GM18868 (cell line): ENCODE results near the gene MAGEA2B.
A peak's percentile ranks its signal among the peaks of the same experiment; 100 is the strongest.
"Not testable (repeated sequence)": the region's sequence is repeated elsewhere in the genome, so short reads cannot be mapped to it uniquely, and the experiment has no call there.

Source experiments
- ATAC-seq: cut with Tn5 transposase; IDR thresholded peaks from one replicate; pipeline ENCODE4 v1.9.1; 2021; ENCODE audit warnings: mild to moderate bottlenecking, moderate library complexity; ENCODE audit not compliant: unreplicated experiment

The MAGEA2B gene

DNA sequence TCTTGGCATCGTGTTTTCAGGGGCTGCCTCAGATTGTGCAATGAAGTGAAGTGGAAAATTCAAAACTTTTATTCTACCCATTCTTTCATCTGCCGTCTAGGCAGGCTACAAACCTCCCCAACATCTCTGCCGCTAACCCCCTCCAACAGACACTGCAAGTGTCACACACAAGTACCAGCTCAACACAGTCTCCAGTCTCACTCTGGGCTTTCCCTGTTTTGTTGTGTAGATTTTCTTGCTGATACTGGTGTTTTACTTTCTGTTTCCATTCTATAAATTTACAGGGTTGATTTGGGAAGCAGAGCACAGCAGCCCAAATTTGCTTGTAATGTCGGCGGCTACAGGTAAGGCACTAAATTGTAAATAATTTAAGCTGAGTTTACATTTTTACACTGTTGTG is 40.4 kb downstream of the MAGEA2B start:
- peak; percentile 71 for ATAC-seq

DNA sequence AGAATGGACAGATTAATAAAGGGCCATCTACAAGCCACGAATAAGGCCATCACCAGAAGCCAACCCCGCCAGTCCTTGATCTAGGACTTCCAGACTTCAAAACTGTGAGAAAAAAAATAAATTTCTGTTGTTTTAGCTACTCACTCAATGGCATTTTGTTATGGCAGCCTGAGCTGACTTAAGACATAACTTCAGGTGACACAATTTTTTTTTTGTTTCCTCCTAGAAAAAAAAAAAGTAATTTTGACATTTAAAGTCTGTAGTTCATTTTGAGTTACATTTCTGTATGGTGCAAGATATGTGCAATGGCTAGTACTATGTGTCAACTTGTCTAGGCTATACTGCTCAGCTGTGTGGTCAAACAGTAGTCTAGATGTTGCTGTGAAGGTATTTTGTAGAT is 44.5 kb downstream of the MAGEA2B start, which contains the start of gene CSAG3:
Gene CSAG3, plus strand, starts transcription at position 301 of the 400 bp plus-strand sequence.
- not testable (repeated sequence) for ATAC-seq

DNA sequence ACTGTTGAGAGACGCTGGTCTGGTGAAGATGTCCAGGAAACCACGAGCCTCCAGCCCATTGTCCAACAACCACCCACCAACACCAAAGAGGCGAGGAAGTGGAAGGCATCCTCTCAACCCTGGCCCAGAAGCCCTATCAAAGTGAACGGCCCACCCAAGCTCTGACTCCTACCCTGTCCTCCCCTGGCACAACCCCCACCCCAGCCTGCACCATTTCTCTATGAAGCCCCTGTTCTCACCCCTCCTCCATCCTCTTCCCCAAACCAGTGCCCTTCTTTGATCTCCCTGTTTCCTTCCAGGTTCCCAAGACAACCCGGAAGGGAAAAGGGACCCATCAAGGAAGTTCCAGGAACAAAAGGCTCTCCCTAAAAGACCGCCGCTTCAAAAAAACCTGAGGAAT is 45.1 kb downstream of the MAGEA2B start:
- ATAC-seq = not testable (repeated sequence)

DNA sequence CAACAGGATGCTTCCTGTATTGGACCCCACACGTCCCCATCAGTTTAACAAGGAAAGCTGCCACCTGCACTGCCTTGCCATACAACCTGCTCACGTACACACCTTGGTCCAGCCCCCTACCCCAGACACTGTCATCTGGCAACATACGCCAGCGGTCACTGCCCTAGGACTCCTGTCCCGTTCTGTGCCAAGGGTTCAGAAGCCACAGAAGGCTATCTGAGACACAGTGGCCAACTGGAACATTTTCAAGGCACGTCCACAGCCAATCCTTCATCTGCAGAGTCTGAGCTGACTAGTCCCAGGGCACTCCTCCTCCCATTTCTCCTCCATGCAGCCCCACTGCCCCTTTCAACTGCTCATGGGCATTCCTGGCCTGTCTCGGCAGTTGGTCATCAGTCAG is 47.2 kb downstream of the MAGEA2B start:
- not testable (repeated sequence) for ATAC-seq

DNA sequence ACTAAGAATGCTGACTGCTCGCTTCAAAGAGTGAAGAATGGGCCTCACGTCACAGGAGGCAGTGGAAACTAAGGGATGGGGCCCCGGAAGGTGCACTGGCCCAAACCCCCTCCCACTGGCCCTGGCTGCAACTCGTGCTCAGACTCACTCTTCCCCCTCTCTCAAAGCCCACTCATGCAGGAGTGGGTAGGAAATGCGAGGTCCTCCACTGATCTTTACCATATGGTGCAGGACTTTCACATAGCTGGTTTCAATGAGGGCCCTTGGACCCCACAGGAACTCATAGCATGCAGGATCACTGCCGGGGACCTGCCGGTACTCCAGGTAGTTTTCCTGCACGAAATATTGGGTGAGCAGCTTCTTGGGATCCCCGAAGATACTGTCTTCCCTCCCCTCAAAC is 52.1 kb downstream of the MAGEA2B start:
- not testable (repeated sequence) for ATAC-seq
